ENCODE measurements around the gene H6PD.

The H6PD gene

GRCh38 chr1:9231648-9232332, 2.8 kb upstream of the H6PD start:
- Histone ChIP-seq H3K4me2 (ENCODE audit: low read length, poor library complexity, severe bottlenecking) (peak overlapping the region; percentile 65), H2BK5ac (ENCODE audit: low read depth, low read length, poor library complexity, severe bottlenecking) (no peak overlapping the region), H3K23ac (ENCODE audit: low read length in 2 of 2) (no peak overlapping the region), H3K4me1 (ENCODE audit: control insufficient read depth, insufficient read depth, low read depth, low read length) (peaks cover 24% of the 10 kb centered on the region), H2AK5ac (ENCODE audit: low read length, severe bottlenecking) (no peak overlapping the region), H3K18ac (ENCODE audit: low read depth in 1 of 2, low read length in 2 of 2) (peak overlapping the region in 1 of 2 experiments; percentile 56), H2BK120ac (ENCODE audit: low read depth, low read length) (no peak overlapping the region), H3K36me3 (ENCODE audit: control insufficient read depth in 1 of 2, insufficient read depth in 2 of 2, low read depth in 1 of 2, low read length in 2 of 2) (no peaks in the 10 kb centered on the region), H3K9me3 (ENCODE audit: control insufficient read depth, low read length) (no peaks in the 10 kb centered on the region), H2AFZ (ENCODE audit: low read depth, low read length) (no peak overlapping the region), H3K4ac (ENCODE audit: low read depth in 1 of 2, low read length in 2 of 2) (peak overlapping the region in 1 of 2 experiments; percentile 50), H4K8ac (ENCODE audit: low read length) (no peak overlapping the region), H3K27me3 (ENCODE audit: control insufficient read depth in 1 of 2, insufficient read depth in 1 of 2, low read length in 2 of 2) (no peaks in the 10 kb centered on the region), H3K9ac (ENCODE audit: low read length) (peak overlapping the region; percentile 55), H4K91ac (ENCODE audit: low read length) (no peak overlapping the region), H3K79me1 (replicated peaks; ENCODE audit: low read length, poor library complexity, severe bottlenecking) (peaks cover 5% of the 10 kb centered on the region), H2BK15ac (ENCODE audit: low read depth, poor library complexity, severe bottlenecking) (no peak overlapping the region), H3K14ac (ENCODE audit: low read length in 2 of 2) (no peak overlapping the region), H3K4me3 (ENCODE audit: insufficient read depth in 1 of 2, low read depth in 1 of 2, low read length in 2 of 2) (no peak overlapping the region), H3K27ac (ENCODE audit: low read length, poor library complexity, severe bottlenecking) (peak overlapping the region; percentile 13), H2BK12ac (ENCODE audit: low read length in 2 of 2) (peak overlapping the region in 1 of 2 experiments; percentile 20)
- peak; percentile 56 for DNase-seq
- WGBS: 83% methylated on average over 12 of the region's 13 CpGs

DNA sequence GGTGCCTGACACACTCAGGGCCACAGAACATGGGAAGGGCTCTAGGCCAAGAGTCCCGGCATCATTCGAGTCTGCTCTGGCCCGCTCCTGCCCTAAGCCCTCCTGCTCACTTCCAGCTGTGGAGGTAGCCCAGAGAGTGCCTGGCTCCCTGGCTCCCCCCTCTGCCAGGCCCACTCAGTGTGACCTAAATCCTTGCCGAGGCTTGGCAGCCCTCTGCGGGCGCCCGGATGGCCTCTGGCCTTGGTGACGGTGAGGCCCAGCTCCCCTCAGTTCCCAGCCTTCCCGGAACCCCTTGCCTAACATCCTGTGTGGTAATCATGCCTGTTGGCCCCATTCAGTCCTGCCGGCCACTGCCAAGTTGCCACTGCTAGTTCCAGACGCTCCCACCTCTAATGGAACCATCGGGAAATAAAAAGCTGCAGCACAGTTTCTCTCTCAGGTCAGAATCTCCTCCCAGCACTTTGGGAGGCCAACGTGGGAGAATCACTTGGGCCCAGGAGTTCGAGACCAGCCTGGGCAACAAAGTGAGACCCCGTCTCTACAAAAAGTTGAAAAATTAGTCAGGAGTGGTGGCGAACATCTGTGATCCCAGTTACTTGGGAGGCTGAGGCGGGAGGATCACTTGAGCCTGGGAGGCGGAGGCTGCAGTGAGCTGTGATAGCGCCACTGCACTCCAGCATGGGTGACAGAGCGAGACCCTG, 1.2 kb upstream of the H6PD start:
- Histone ChIP-seq H4K8ac (ENCODE audit: low read length) (no peak overlapping the region), H3K4me2 (ENCODE audit: low read length, poor library complexity, severe bottlenecking) (no peak overlapping the region), H2BK5ac (ENCODE audit: low read depth, low read length, poor library complexity, severe bottlenecking) (no peak overlapping the region), H3K18ac (ENCODE audit: low read depth in 1 of 2, low read length in 2 of 2) (no peak overlapping the region), H3K9ac (ENCODE audit: low read length) (peak overlapping the region; percentile 89), H3K27ac (ENCODE audit: low read length, poor library complexity, severe bottlenecking) (no peak overlapping the region), H3K27me3 (ENCODE audit: control insufficient read depth in 1 of 2, insufficient read depth in 1 of 2, low read length in 2 of 2) (no peaks in the 10 kb centered on the region), H4K91ac (ENCODE audit: low read length) (peak overlapping the region; percentile 87), H2BK15ac (ENCODE audit: low read depth, poor library complexity, severe bottlenecking) (peak overlapping the region; percentile 54), H3K23ac (ENCODE audit: low read length in 2 of 2) (no peak overlapping the region), H2BK120ac (ENCODE audit: low read depth, low read length) (no peak overlapping the region), H2AK5ac (ENCODE audit: low read length, severe bottlenecking) (peak overlapping the region; percentile 36), H2BK12ac (ENCODE audit: low read length in 2 of 2) (peak overlapping the region in 1 of 2 experiments; percentile 57), H3K9me3 (ENCODE audit: control insufficient read depth, low read length) (no peaks in the 10 kb centered on the region), H2AFZ (ENCODE audit: low read depth, low read length) (no peak overlapping the region), H3K14ac (ENCODE audit: low read length in 2 of 2) (no peak overlapping the region), H3K4me1 (ENCODE audit: control insufficient read depth, insufficient read depth, low read depth, low read length) (peaks cover 24% of the 10 kb centered on the region), H3K4ac (ENCODE audit: low read depth in 1 of 2, low read length in 2 of 2) (peak overlapping the region in 1 of 2 experiments; percentile 49), H3K4me3 (ENCODE audit: insufficient read depth in 1 of 2, low read depth in 1 of 2, low read length in 2 of 2) (no peak overlapping the region), H3K36me3 (ENCODE audit: control insufficient read depth in 1 of 2, insufficient read depth in 2 of 2, low read depth in 1 of 2, low read length in 2 of 2) (peaks cover 0 to 5% of the 10 kb centered on the region in 2 experiments), H3K79me1 (replicated peaks; ENCODE audit: low read length, poor library complexity, severe bottlenecking) (peaks cover 13% of the 10 kb centered on the region)
- peak; percentile 88 for DNase-seq
- 89% methylated on average over 17 of the region's 20 CpGs for WGBS

DNA sequence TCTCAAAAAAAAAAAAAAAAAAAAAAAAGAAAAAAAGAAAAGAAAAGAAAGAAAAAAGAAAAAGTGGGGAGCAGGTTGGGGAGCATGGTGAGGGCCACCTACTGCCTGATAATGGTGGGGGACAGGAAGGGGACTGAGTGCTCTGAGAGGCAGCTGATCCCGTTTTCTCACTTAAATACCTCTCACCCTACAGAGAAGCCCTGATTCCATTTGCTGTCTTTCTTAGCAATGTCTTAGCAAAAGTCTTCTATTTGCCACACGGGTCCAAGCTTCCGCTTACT, 692 bp upstream of the H6PD start:
- peak overlapping the region in 1 of 2 experiments; percentile 54 for H3K23ac ChIP-seq (ENCODE audit: low read length in 2 of 2)
- H2BK5ac ChIP-seq (ENCODE audit: low read depth, low read length, poor library complexity, severe bottlenecking): no peak overlapping the region
- H3K27me3 ChIP-seq (ENCODE audit: control insufficient read depth in 1 of 2, insufficient read depth in 1 of 2, low read length in 2 of 2): no peaks in the 10 kb centered on the region
- peak overlapping the region; percentile 58 for H3K4me2 ChIP-seq (ENCODE audit: low read length, poor library complexity, severe bottlenecking)
- 56% methylated on average over 3 of the region's 3 CpGs for WGBS
- H4K91ac ChIP-seq (ENCODE audit: low read length): peak overlapping the region; percentile 66
- no peak overlapping the region for H3K14ac ChIP-seq (ENCODE audit: low read length in 2 of 2)
- H2BK15ac ChIP-seq (ENCODE audit: low read depth, poor library complexity, severe bottlenecking): no peak overlapping the region
- H3K4me3 ChIP-seq (ENCODE audit: insufficient read depth in 1 of 2, low read depth in 1 of 2, low read length in 2 of 2): peak overlapping the region; percentile 49 to 78
- peaks cover 0 to 5% of the 10 kb centered on the region in 2 experiments for H3K36me3 ChIP-seq (ENCODE audit: control insufficient read depth in 1 of 2, insufficient read depth in 2 of 2, low read depth in 1 of 2, low read length in 2 of 2)
- H3K4me1 ChIP-seq (ENCODE audit: control insufficient read depth, insufficient read depth, low read depth, low read length): peaks cover 24% of the 10 kb centered on the region
- H3K9me3 ChIP-seq (ENCODE audit: control insufficient read depth, low read length): no peaks in the 10 kb centered on the region
- H3K18ac ChIP-seq (ENCODE audit: low read depth in 1 of 2, low read length in 2 of 2): peak overlapping the region in 1 of 2 experiments; percentile 52
- no peak for DNase-seq
- H4K8ac ChIP-seq (ENCODE audit: low read length): peak overlapping the region; percentile 85
- peak overlapping the region in 1 of 2 experiments; percentile 1 for H2BK12ac ChIP-seq (ENCODE audit: low read length in 2 of 2)
- no peak overlapping the region for H2BK120ac ChIP-seq (ENCODE audit: low read depth, low read length)
- peak overlapping the region; percentile 18 for H2AFZ ChIP-seq (ENCODE audit: low read depth, low read length)
- peak overlapping the region; percentile 22 to 54 for H3K4ac ChIP-seq (ENCODE audit: low read depth in 1 of 2, low read length in 2 of 2)
- peak overlapping the region; percentile 97 for H2AK5ac ChIP-seq (ENCODE audit: low read length, severe bottlenecking)
- H3K27ac ChIP-seq (ENCODE audit: low read length, poor library complexity, severe bottlenecking): peak overlapping the region; percentile 16
- peak overlapping the region; percentile 89 for H3K9ac ChIP-seq (ENCODE audit: low read length)
- peaks cover 13% of the 10 kb centered on the region for H3K79me1 ChIP-seq (replicated peaks; ENCODE audit: low read length, poor library complexity, severe bottlenecking)

GRCh38 chr1:9235096-9235459, 504 bp downstream of the H6PD start:
- Histone ChIP-seq H3K23ac (ENCODE audit: low read length in 2 of 2) (peak overlapping the region in 1 of 2 experiments; percentile 46), H4K91ac (ENCODE audit: low read length) (no peak overlapping the region), H2BK5ac (ENCODE audit: low read depth, low read length, poor library complexity, severe bottlenecking) (peak overlapping the region; percentile 77), H2AFZ (ENCODE audit: low read depth, low read length) (no peak overlapping the region), H3K4me2 (ENCODE audit: low read length, poor library complexity, severe bottlenecking) (peak overlapping the region; percentile 43), H3K18ac (ENCODE audit: low read depth in 1 of 2, low read length in 2 of 2) (peak overlapping the region; percentile 82 to 98), H3K36me3 (ENCODE audit: control insufficient read depth in 1 of 2, insufficient read depth in 2 of 2, low read depth in 1 of 2, low read length in 2 of 2) (peaks cover 3 to 5% of the 10 kb centered on the region in 2 experiments), H3K9ac (ENCODE audit: low read length) (peak overlapping the region; percentile 98), H4K8ac (ENCODE audit: low read length) (peak overlapping the region; percentile 96), H2BK12ac (ENCODE audit: low read length in 2 of 2) (peak overlapping the region in 1 of 2 experiments; percentile 29), H3K14ac (ENCODE audit: low read length in 2 of 2) (peak overlapping the region in 1 of 2 experiments; percentile 79), H2BK120ac (ENCODE audit: low read depth, low read length) (peak overlapping the region; percentile 64), H3K79me1 (replicated peaks; ENCODE audit: low read length, poor library complexity, severe bottlenecking) (peaks cover 19% of the 10 kb centered on the region), H3K9me3 (ENCODE audit: control insufficient read depth, low read length) (no peaks in the 10 kb centered on the region), H2BK15ac (ENCODE audit: low read depth, poor library complexity, severe bottlenecking) (peak overlapping the region; percentile 63), H3K27ac (ENCODE audit: low read length, poor library complexity, severe bottlenecking) (peak overlapping the region; percentile 46), H3K4me1 (ENCODE audit: control insufficient read depth, insufficient read depth, low read depth, low read length) (peaks cover 27% of the 10 kb centered on the region), H3K4ac (ENCODE audit: low read depth in 1 of 2, low read length in 2 of 2) (peak overlapping the region; percentile 96 to 99), H3K27me3 (ENCODE audit: control insufficient read depth in 1 of 2, insufficient read depth in 1 of 2, low read length in 2 of 2) (no peaks in the 10 kb centered on the region), H2AK5ac (ENCODE audit: low read length, severe bottlenecking) (no peak overlapping the region), H3K4me3 (ENCODE audit: insufficient read depth in 1 of 2, low read depth in 1 of 2, low read length in 2 of 2) (peak overlapping the region; percentile 87 to 89)
- peak; percentile 90 for DNase-seq
- under 1% methylated on average over 28 of the region's 28 CpGs for WGBS
